Measurements from ENCODE around the gene MT4. TPM values are rescaled to one million over a fixed set of nuclear protein-coding genes. Genes with fewer than 3 reads are reported as not detected.

MT4 gene
- total RNA-seq (2014; rRNA removed; shearing (Covaris generic)): not detected in 2 replicates

- no peak for DNase-seq (ENCODE audit: low spot score)
These were observed at the start of gene MT4 for GRCh38 chr16:56564793-56565477. Gene MT4, plus strand, starts transcription at chr16:56565073. Its CDS starts 56 bp downstream, at chr16:56565129.

GRCh38 chr16:56515665-56516064 lies 49.2 kb upstream of the MT4 start:
- no peak for DNase-seq (ENCODE audit: low spot score)

GRCh38 chr16:56517206-56517605 lies 47.7 kb upstream of the MT4 start:
- DNase-seq (ENCODE audit: low spot score): no peak

GRCh38 chr16:56518425-56518824 lies 46.4 kb upstream of the MT4 start:
- no peak for DNase-seq (ENCODE audit: low spot score)

GRCh38 chr16:56519459-56520250 lies 45.2 kb upstream of the MT4 start, which contains the start of gene BBS2:
Gene BBS2, minus strand, starts transcription at chr16:56520024. Its CDS starts 162 bp downstream, at chr16:56519862.
- DNase-seq (ENCODE audit: low spot score): peak; percentile 86

GRCh38 chr16:56520251-56520577 lies 44.7 kb upstream of the MT4 start:
- DNase-seq (ENCODE audit: low spot score): no peak

GRCh38 chr16:56525236-56525635 lies 39.6 kb upstream of the MT4 start:
- DNase-seq (ENCODE audit: low spot score): no peak

GRCh38 chr16:56530872-56531271 lies 34.0 kb upstream of the MT4 start:
- no peak for DNase-seq (ENCODE audit: low spot score)

- no peak for DNase-seq (ENCODE audit: low spot score)
These were observed 32.2 kb upstream of the MT4 start for GRCh38 chr16:56532714-56533113.

GRCh38 chr16:56534847-56535383 lies 30.0 kb upstream of the MT4 start:
- DNase-seq (ENCODE audit: low spot score): peak; percentile 34

- DNase-seq (ENCODE audit: low spot score): no peak
These were observed 26.5 kb upstream of the MT4 start for GRCh38 chr16:56538331-56538730.

GRCh38 chr16:56539656-56540055 lies 25.2 kb upstream of the MT4 start:
- no peak for DNase-seq (ENCODE audit: low spot score)

- no peak for DNase-seq (ENCODE audit: low spot score)
These were observed 22.8 kb upstream of the MT4 start for GRCh38 chr16:56542039-56542438.

GRCh38 chr16:56547120-56547948 lies 17.5 kb upstream of the MT4 start:
- no peak for DNase-seq (ENCODE audit: low spot score)

GRCh38 chr16:56547949-56548567 lies 16.8 kb upstream of the MT4 start:
- no peak for DNase-seq (ENCODE audit: low spot score)

- DNase-seq (ENCODE audit: low spot score): no peak
These were observed 15.7 kb upstream of the MT4 start for GRCh38 chr16:56549161-56549560.

GRCh38 chr16:56549744-56550385 lies 15.0 kb upstream of the MT4 start:
- DNase-seq (ENCODE audit: low spot score): no peak

GRCh38 chr16:56551796-56552738 lies 12.8 kb upstream of the MT4 start:
- peak; percentile 23 for DNase-seq (ENCODE audit: low spot score)

- no peak for DNase-seq (ENCODE audit: low spot score)
These were observed 10.4 kb upstream of the MT4 start for GRCh38 chr16:56554441-56554840.

Measured in HT-29 (cell line).